GM20000 (cell line): Measurements from ENCODE around the gene RFC4.

ENCODE experiments used
- DNase-seq: peaks from one replicate; pipeline ENCODE4 v3.0.0; 2012; ENCODE audit warnings: low spot score
- TF ChIP-seq, protein P1 (sequence below): IDR thresholded peaks from 2 replicates; pipeline ENCODE4 v1.5.1; 2012; ENCODE audit warnings: mild to moderate bottlenecking, control low read depth; ENCODE audit errors: extremely low read depth, missing control alignments

Gene RFC4

DNA sequence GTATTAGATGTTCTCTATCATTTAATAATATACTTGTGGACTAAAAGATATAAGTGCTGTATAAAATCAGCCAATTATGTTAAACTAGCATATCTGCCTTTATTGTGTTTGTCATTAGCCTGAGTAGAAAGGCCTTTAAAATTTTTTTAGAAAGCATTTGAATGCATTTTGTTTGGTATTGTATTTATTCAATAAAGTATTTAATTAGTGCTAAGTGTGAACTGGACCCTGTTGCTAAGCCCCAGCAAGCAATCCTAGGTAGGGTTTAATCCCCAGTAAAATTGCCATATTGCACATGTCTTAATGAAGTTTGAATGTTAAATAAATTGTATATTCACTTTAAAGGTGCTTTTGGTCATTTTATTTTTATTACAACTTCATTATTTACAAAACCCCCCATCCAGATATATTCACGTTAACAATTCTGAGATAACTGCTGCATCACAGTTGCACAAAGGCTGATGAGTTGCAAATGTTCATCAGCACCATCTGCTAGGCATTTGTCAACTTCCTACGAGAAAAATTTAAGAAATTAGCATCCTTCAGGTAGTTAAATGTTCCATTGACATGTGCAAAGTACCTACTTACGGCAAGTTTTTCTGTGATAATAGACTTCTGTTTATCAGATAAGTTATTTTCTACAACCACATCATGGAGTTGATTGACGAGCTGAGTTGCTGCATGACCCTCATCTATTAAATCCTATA lies 16.6 kb downstream of the RFC4 start:
- DNase-seq: no peak
- TF ChIP-seq, protein P1, sequence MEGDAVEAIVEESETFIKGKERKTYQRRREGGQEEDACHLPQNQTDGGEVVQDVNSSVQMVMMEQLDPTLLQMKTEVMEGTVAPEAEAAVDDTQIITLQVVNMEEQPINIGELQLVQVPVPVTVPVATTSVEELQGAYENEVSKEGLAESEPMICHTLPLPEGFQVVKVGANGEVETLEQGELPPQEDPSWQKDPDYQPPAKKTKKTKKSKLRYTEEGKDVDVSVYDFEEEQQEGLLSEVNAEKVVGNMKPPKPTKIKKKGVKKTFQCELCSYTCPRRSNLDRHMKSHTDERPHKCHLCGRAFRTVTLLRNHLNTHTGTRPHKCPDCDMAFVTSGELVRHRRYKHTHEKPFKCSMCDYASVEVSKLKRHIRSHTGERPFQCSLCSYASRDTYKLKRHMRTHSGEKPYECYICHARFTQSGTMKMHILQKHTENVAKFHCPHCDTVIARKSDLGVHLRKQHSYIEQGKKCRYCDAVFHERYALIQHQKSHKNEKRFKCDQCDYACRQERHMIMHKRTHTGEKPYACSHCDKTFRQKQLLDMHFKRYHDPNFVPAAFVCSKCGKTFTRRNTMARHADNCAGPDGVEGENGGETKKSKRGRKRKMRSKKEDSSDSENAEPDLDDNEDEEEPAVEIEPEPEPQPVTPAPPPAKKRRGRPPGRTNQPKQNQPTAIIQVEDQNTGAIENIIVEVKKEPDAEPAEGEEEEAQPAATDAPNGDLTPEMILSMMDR: no peak

DNA sequence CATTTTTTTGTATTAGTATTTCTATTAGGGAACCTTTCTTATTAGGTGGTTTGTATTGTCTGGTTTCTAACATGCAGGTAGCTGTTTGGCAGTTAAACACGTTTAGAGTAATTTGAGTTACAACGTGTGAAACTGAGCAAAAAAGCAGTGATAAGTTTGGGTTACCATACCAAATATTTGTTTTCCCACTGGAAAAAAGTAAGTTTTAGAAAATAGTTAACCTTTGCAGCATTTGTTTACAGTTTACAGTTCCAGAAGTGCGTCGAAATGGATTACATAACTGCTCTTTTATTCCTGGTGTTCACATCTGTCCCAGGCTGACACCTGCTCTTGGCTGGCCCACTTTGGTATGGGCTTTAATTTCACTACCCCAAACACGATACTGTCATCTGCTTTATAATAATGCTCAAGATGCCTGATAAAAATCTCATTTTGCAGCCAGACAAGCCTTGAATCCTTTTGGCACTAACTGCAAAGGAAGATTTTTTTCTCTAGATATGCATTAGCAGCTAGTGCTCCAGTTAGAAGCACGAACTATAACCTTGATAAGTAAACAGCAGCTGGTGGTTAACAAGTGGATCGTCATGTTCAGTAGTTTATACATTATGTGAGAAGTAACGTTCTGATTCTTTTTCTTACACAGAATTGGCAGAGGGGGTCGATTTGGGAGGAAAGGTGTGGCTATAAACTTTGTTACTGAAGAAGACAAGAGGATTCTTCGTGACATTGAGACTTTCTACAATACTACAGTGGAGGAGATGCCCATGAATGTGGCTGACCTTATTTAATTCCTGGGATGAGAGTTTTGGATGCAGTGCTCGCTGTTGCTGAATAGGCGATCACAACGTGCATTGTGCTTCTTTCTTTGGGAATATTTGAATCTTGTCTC lies 17.6 kb downstream of the RFC4 start:
- TF ChIP-seq, protein P1: no peak
- DNase-seq: no peak

DNA sequence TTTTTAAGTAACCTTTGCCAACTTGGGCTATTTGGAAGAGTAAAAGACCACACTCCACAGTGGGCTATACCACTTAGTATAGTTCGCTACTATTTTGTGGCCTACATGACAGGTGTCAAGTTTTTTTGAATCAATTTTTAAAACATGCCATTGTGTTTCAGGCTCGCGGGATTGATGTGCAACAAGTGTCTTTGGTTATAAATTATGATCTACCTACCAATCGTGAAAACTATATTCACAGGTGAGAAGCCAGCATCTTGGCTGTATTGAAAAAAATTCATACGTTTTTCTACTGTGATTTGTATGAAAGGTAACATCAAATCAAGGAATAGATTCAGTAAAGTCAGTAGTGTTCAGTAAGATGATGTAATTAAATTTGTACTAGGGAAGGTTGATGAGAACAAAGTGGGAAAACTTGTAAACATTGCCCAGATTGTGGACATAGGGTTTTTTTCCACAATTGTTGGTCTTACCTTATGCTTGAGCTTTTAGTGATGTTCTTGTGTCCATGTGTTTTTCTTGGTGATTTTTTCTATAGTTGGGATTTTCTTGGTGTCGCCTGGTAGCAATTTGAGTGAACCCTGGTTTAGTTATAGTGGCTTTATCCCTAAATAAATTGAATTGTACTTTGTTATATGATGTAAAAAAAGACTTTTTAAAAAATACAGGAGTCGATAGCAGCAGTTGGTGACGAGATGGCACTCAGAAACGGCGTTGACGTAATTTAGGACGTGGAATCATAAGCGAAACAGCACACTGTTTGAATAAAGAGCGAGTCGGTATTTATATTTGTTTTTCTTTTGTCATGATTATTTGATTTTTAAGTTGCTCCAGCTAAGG lies 18.4 kb downstream of the RFC4 start:
- no peak for DNase-seq
- TF ChIP-seq, protein P1: no peak

DNA sequence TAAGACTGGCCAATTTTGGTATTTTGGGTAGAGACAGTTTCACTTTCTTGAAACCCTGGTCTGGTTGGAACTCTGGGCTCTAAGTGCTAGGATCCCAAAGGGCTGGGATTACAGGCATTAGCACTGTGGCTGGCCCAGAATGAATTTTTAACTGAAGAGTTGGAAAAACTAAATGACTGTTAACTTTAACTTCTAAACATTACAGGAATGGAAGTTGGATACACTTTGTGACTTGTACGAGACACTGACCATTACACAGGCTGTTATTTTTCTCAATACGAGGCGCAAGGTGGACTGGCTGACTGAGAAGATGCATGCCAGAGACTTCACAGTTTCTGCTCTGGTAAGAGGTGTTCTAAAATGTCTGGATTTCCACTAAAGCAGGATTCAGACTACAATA lies 19.4 kb downstream of the RFC4 start:
- DNase-seq: no peak
- TF ChIP-seq, protein P1: no peak

DNA sequence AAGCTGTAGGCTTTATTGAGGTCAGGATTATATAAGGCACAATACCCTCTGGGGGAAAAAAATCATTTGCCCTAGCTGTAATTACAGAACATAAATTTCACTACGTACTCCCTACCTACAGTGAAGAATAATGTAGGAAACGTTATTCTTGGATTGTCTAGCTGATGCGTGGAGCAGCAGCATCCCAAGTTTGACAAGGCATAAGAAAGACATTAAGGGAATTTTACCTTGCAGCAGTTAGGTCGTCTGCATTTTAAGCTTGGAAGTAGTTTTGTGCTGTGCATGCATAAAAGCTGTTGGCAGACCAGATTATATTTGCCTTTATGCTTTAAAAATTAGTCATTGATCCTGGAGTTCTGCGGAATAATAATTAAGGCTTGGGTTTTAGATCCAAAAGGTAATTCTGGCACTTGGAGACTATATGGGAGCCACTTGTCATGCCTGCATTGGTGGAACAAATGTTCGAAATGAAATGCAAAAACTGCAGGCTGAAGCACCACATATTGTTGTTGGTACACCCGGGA lies 20.7 kb downstream of the RFC4 start:
- TF ChIP-seq, protein P1: no peak
- DNase-seq: no peak

DNA sequence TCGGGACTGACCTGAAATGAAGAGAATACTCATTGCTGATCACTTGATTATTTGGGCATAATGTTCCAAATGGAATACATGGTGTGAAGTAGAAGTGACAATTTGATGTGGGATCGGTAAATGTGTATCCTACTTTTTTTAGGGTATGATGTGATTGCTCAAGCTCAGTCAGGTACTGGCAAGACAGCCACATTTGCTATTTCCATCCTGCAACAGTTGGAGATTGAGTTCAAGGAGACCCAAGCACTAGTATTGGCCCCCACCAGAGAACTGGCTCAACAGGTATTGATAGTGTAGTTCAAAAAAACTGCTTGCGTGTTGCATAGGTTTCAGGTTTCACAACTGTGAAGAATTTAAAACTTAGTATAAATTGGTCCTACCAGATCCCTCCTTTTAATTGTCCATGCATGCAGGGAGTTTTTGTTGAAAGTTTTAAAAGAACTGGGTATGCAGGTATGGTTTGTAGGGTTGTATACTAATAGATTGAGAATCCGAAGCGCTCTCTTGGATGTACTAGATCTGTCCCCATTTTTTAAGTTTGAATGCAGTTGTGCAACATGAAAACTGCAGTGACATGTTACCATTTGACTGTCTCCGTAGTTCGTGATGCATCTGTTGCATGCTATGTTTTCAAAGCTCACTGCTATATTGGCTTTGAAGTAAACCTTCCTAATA lies 21.3 kb downstream of the RFC4 start:
- TF ChIP-seq, protein P1: no peak
- no peak for DNase-seq
